HG03354 (cell line): Measurements from ENCODE around the gene CHCHD6.

Experiments
- ATAC-seq: cut with Tn5 transposase; IDR thresholded peaks from one replicate; pipeline ENCODE4 v1.9.1; 2021; ENCODE audit warnings: mild to moderate bottlenecking; ENCODE audit not compliant: unreplicated experiment, poor library complexity, severe bottlenecking

CHCHD6 gene

DNA sequence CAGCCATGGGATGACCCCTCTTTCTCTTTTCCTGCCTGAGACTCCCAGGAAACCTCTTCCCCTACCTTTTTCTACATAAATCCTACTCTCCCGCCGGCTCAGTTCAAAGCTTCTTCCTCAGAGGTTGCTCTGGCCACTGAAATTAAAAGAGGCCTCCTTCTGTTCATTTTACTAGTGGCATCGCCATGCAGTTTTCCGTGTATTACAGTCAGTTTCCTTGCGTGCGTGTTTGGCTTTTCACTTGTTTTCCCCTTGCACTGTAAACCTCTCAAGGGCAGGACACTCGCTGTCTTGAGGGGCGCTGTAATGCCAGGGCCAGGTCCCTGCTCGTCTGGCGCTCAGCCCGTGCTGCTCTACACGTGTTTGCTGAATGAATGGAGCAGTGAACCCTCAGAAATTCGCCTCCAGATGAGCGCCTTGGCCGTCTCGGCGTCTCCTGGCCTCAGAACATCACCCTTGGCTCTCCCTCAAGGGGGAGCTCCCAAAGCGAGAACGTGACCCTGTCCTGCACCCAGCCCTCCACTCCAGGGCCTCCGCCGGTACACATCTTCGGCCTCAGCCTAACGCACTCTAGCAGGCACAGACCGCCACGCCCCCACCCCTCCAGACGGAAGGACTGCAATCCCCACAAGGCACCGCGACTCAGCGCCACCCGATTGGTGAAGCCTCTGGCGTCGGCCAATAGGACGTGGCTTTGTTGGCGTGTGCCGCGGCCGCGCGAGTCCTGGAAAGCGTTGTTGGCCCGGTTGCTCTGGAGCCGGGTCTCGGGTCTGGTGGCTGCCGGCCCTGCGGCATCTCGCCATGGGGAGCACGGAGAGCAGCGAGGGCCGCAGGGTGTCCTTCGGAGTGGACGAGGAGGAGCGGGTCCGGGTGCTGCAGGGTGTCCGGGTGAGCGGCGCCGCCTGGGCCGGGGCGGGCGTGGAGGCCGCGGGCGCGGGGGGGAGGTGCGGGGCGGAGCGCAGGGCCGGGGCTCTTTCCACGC, at the start of gene CHCHD6:
TSS of gene CHCHD6 (plus strand) at position 729 of the 982 bp plus-strand sequence. CDS start at position 802, 73 bp downstream.
- peak; percentile 98 for ATAC-seq

- ATAC-seq: no peak
Measured at GRCh38 chr3:126654571-126655383, 49.3 kb upstream of the CHCHD6 start, which contains the start of gene TXNRD3. TSS of gene TXNRD3 (minus strand) at chr3:126655124.

- ATAC-seq: no peak
Measured at GRCh38 chr3:126655887-126656286, 48.2 kb upstream of the CHCHD6 start.

- no peak for ATAC-seq
Measured at GRCh38 chr3:126656371-126657134, 47.5 kb upstream of the CHCHD6 start.

DNA sequence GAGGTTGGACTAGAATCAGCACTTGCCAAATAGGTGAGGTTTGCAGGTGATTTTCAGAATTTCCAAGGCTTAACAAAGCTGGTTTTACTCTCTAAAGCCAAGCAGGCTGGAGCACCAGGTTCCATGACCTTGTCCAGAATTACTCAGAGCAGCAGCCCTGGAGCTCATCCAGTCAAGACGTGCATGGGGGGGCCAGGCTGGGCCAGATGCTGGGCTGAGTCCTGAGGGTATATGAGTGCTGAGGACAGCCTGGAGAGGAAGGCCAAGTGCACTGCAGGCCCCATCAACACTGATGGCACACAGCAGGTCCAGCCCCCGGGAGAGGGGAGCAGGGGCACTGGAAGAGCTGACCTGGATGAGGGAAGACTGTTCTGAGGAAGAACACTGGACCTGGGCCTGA, 46.1 kb upstream of the CHCHD6 start:
- no peak for ATAC-seq

- ATAC-seq: no peak
Measured at GRCh38 chr3:126658584-126658983, 45.5 kb upstream of the CHCHD6 start.

DNA sequence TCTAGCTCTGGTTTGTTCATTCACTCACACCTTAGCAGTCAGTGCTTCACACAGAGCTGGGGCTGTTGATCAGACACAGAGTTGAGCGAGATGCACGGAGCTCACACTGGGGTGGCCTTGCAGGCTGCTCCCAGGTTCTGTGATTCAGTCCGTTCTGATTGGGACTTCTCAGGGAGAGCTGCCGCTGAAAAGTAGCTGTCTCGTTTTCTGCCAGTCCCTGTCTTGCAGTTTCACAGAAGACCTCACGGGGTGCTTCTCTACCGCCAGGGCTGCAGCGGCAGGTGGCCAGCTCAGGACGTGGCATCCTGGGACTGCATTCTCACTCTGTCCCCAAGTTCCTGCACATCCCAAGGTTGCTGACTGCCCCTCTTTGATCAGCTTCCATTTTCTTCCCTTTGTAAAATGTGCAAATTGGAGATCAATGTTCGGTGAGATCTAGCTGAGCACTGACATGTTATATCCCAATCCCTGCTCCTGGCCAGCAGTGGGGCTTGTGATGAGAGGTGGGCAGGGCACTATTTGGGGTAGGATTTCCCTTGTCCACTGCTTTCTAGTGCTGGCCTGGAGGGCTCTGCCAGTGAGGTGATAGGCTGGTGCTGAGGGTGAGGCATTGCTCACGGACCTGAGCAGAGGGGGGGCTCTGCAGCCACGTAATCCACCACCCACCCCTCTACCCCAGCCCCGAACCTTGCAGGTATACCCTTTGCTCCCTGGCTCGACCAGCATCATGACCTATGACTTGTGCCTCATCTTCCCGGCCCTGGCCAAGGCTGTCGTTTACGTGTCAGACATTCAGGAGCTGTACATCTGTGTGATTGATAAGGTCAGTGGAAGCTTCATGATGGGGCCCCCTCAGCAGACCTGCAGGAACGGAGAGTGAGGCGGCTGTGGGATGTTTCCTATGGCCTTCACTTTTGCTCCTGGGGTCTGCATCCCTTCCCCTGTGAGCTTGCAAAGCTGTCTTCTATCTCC, 43.8 kb upstream of the CHCHD6 start:
- ATAC-seq: no peak

GRCh38 chr3:126661532-126662364, 42.3 kb upstream of the CHCHD6 start:
- ATAC-seq: no peak

GRCh38 chr3:126663257-126663656, 40.8 kb upstream of the CHCHD6 start:
- ATAC-seq: no peak

GRCh38 chr3:126663750-126664149, 40.3 kb upstream of the CHCHD6 start:
- ATAC-seq: no peak

DNA sequence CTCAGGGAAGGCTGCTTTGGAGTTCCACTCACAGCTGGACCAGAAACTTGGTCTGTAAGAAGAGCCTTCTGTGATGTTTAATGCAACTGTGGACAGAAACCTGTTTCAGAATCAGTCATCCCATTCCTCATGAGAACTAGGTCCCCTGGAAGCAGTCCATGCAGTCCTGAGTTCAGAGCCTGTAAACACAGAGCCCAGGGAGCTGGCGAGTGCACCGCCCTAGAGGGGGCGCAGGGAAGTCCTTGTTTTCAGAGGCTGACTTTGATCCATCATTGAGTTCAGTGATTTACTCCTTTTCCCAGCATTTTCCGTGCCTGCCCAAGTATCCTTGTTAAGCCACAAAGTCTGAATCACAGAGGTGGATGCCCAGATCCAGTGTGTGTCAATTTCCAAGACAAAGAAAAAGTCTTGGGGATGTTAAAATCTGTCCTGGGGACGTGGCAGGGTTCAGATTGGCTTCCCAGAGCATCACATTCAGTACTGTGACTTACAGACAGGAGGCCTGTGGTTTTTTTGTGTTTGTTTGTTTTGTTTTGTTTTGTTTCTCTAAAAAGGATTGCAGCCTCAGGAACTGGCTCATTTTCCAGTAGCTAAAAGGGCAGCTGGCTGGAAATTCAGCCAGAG, 39.3 kb upstream of the CHCHD6 start:
- ATAC-seq: no peak

DNA sequence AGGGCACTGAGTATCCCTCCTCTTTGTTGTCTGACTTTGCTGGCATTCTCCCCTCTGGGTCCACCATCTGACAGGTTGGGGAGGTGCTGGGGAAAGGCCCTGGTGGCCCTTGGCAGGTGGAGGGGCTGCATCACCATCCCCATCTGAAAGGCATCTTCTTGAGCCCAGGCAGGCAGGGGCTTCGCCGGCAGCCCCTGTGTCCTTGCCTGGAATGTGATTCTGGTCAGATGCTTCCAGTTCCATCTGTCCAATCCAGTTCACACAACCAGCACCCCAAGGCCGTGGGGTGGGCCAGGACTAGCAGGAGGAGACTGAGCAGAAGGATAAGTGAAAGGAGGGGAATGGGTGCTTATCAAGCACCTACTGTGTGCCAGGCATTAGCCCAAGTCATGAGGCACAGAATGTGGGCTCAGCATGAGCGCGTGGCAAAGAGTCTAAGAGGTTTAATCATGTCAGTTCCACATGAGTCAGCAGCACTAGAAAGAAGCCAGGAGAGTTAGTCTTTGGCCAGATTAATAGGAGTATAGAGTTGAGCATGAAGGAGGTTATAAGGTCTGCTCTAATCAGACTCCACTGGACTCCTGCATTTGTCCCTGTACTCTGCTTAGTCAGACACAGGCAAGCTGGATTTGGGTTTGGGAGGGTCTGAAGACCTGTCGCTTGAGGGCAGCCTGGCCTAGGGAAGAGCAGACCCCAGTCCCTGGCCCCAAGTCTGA, 38.7 kb upstream of the CHCHD6 start:
- ATAC-seq: no peak

- no peak for ATAC-seq
Measured at GRCh38 chr3:126665959-126666657, 37.9 kb upstream of the CHCHD6 start.

- ATAC-seq: no peak
Measured at GRCh38 chr3:126666658-126667528, 37.1 kb upstream of the CHCHD6 start.
